HepG2 (cell line): ENCODE data around the gene XXYLT1. TPM values are rescaled to one million over a fixed set of nuclear protein-coding genes. Genes with fewer than 3 reads are reported as not detected.

Experiments
- AHR ChIP-seq: IDR thresholded peaks from 2 replicates; pipeline ENCODE4 v1.6.1; 2018; ENCODE audit warnings: missing genetic modification reagents, missing compliant biosample characterization
- CBX5 ChIP-seq: sonication (generic); formaldehyde crosslinking; IDR thresholded peaks from 2 replicates; pipeline ENCODE4 v1.4.0; 2020; ENCODE audit warnings: missing genetic modification reagents, borderline replicate concordance
- ELF3 ChIP-seq: IDR thresholded peaks from 2 replicates; pipeline ENCODE4 v1.6.1; 2016; ENCODE audit warnings: missing genetic modification reagents, missing compliant biosample characterization
- EP300 ChIP-seq, 3 experiments: sonication (generic) in 1 of 3; formaldehyde crosslinking in 1 of 3; IDR thresholded peaks; 2 replicates each; pipeline versions ENCODE4 v1.5.1 to v1.6.1; 2011 to 2020; ENCODE audit warnings: low read depth in 2 of 3, low read length in 2 of 3, borderline replicate concordance in 1 of 3, improper control_type of control experiment in 1 of 3, mild to moderate bottlenecking in 1 of 3, missing genetic modification reagents in 1 of 3, moderate library complexity in 1 of 3
- GABPA ChIP-seq, 2 experiments: IDR thresholded peaks; 2 replicates each; pipeline ENCODE4 v1.6.1; 2011 to 2016; ENCODE audit warnings: low read depth in 2 of 2, low read length in 1 of 2, missing biosample characterization in 1 of 2, missing genetic modification characterization in 1 of 2
- HDAC1 ChIP-seq: sonication (generic); formaldehyde crosslinking; IDR thresholded peaks from 2 replicates; pipeline ENCODE4 v1.5.1; 2020; ENCODE audit warnings: mild to moderate bottlenecking, missing genetic modification reagents
- JUNB ChIP-seq: sonication (generic); formaldehyde crosslinking; IDR thresholded peaks from 2 replicates; pipeline ENCODE4 v1.8.0; 2022; ENCODE audit warnings: missing genetic modification reagents, mild to moderate bottlenecking, borderline replicate concordance
- KDM5B ChIP-seq: sonication (generic); formaldehyde crosslinking; IDR thresholded peaks from 2 replicates; pipeline ENCODE4 v1.4.0; 2020; ENCODE audit warnings: missing genetic modification reagents, mild to moderate bottlenecking, borderline replicate concordance
- KLF16 ChIP-seq, 2 experiments: sonication (generic) in 1 of 2; formaldehyde crosslinking in 1 of 2; IDR thresholded peaks; 2 replicates each; pipeline versions ENCODE4 v1.6.1 to v1.8.0; 2016 to 2023; ENCODE audit warnings: missing genetic modification reagents in 2 of 2, missing compliant biosample characterization in 1 of 2
- MEF2D ChIP-seq: sonication (generic); formaldehyde crosslinking; IDR thresholded peaks from 2 replicates; pipeline ENCODE4 v1.5.1; 2020; ENCODE audit warnings: mild to moderate bottlenecking, missing genetic modification reagents
- MIXL1 ChIP-seq: IDR thresholded peaks from 2 replicates; pipeline ENCODE4 v1.6.1; 2016
- MTA1 ChIP-seq: sonication (generic); formaldehyde crosslinking; IDR thresholded peaks from 2 replicates; pipeline ENCODE4 v1.4.0; 2020; ENCODE audit warnings: missing genetic modification reagents, mild to moderate bottlenecking, borderline replicate concordance
- MTF2 ChIP-seq: sonication (generic); formaldehyde crosslinking; IDR thresholded peaks from 2 replicates; pipeline ENCODE4 v1.5.0; 2020; ENCODE audit warnings: missing genetic modification reagents, borderline replicate concordance
- NCOA5 ChIP-seq: sonication (generic); formaldehyde crosslinking; IDR thresholded peaks from 2 replicates; pipeline ENCODE4 v1.4.0; 2020; ENCODE audit warnings: missing genetic modification reagents
- NFE2 ChIP-seq: sonication (generic); formaldehyde crosslinking; IDR thresholded peaks from 2 replicates; pipeline ENCODE4 v1.4.0; 2020; ENCODE audit warnings: missing genetic modification reagents
- NR2F2 ChIP-seq: IDR thresholded peaks from 2 replicates; pipeline ENCODE4 v1.6.1; 2012; ENCODE audit warnings: low read depth, inconsistent platforms, borderline replicate concordance
- PAX8 ChIP-seq: sonication (generic); formaldehyde crosslinking; IDR thresholded peaks from 2 replicates; pipeline ENCODE4 v1.8.0; 2022; ENCODE audit warnings: mild to moderate bottlenecking, missing genetic modification reagents, borderline replicate concordance
- SOX5 ChIP-seq: IDR thresholded peaks from 2 replicates; pipeline ENCODE4 v1.6.1; 2016; ENCODE audit warnings: borderline replicate concordance
- TAF1 ChIP-seq: sonication (generic); formaldehyde crosslinking; IDR thresholded peaks from 2 replicates; pipeline ENCODE4 v1.4.0; 2020; ENCODE audit warnings: missing genetic modification reagents
- THRA ChIP-seq: sonication (generic); formaldehyde crosslinking; IDR thresholded peaks from 2 replicates; pipeline ENCODE4 v1.4.0; 2020; ENCODE audit warnings: missing genetic modification reagents, borderline replicate concordance
- ZBTB7B ChIP-seq: sonication (generic); formaldehyde crosslinking; IDR thresholded peaks from 2 replicates; pipeline ENCODE4 v1.4.0; 2020; ENCODE audit warnings: missing genetic modification reagents
- ZNF253 ChIP-seq: sonication (generic); formaldehyde crosslinking; IDR thresholded peaks from 2 replicates; pipeline ENCODE4 v1.8.0; 2022; ENCODE audit warnings: mild to moderate bottlenecking, missing genetic modification reagents, borderline replicate concordance
- polyA plus RNA-seq, 8 experiments: library from polyadenylated mRNA; depleted of rRNA in 3 of 8; stranded (reverse) in 7 of 8; unstranded in 1 of 8; fragments of >200 nt; fragmentation: Illumina TruSeq in 4 of 8; extraction: Trizol in 4 of 8; gene quantifications; 2 replicates each; pipeline versions ENCODE4 v1.2.1 to v1.2.3, GENCODE V29; 2011 to 2016; ENCODE audit warnings: low read depth in 4 of 8, missing spikeins in 1 of 8, mixed read lengths in 1 of 8; ENCODE audit not compliant: insufficient read depth in 1 of 8
- total RNA-seq, 5 experiments: library from RNA; depleted of rRNA; stranded (reverse); fragments of >200 nt; fragmentation: Illumina TruSeq; extraction: Trizol; gene quantifications; 2 replicates each; pipeline ENCODE4 v1.2.3, GENCODE V29; 2016; ENCODE audit warnings: low read depth in 1 of 5
- TF ChIP-seq, protein P1 (sequence below): sonication (generic); formaldehyde crosslinking; IDR thresholded peaks from 2 replicates; pipeline ENCODE4 v1.4.0; 2020; ENCODE audit warnings: missing genetic modification reagents, borderline replicate concordance
- TF ChIP-seq, protein P2 (sequence below): sonication (generic); formaldehyde crosslinking; IDR thresholded peaks from 2 replicates; pipeline ENCODE4 v1.8.1; 2023; ENCODE audit warnings: mild to moderate bottlenecking, missing genetic modification reagents
- TF ChIP-seq, protein P3 (sequence below): IDR thresholded peaks from 2 replicates; pipeline ENCODE4 v1.6.1; 2016; ENCODE audit warnings: low read depth, borderline replicate concordance

The XXYLT1 gene
- total and polyA plus RNA-seq, 2 of the 13 experiments (the other 11 are each of a cell fraction or from before 2014, with no cell fraction given) = 17.7 to 19.0 TPM

DNA sequence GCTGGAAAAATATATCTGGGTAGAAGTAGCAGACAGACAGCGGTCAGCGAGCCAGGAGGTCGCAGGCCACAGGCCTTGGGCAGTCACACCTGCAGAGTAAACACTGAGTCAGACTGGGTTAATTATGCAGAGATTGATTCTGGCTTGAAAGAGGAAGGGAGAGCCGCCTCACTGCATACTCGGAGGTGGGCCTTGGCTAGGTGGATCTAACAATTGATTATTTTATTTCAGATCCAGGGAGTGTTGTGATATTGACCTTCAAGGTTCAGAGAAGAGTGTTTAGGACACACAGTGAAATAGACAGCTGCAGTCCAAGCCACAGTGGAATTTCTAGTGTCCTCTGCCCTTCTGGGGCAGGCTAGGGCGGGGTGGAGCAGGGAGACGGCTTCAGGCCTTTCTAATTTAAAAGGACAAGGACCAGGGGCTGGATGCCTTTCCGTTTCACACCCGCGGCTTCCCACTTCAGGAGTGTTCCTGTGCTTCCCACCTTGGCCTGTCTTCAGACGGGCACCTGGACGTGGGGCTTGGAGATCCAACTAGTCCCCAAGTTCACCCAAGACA lies 237.3 kb downstream of the XXYLT1 start (continued):
- peak; percentile 48; the same call in 1 of the 2 replicates for TF ChIP-seq HDAC1 (CRISPR knock-in tag)
- TF ChIP-seq THRA = 0 out of 2 replicates have a peak, but pooled peaks have one; percentile 42
- TF ChIP-seq MIXL1 = peak; percentile 95
- no peak for TF ChIP-seq ZNF253 (CRISPR knock-in tag)
- peak; percentile 82 for TF ChIP-seq NR2F2
- TF ChIP-seq, protein P1, sequence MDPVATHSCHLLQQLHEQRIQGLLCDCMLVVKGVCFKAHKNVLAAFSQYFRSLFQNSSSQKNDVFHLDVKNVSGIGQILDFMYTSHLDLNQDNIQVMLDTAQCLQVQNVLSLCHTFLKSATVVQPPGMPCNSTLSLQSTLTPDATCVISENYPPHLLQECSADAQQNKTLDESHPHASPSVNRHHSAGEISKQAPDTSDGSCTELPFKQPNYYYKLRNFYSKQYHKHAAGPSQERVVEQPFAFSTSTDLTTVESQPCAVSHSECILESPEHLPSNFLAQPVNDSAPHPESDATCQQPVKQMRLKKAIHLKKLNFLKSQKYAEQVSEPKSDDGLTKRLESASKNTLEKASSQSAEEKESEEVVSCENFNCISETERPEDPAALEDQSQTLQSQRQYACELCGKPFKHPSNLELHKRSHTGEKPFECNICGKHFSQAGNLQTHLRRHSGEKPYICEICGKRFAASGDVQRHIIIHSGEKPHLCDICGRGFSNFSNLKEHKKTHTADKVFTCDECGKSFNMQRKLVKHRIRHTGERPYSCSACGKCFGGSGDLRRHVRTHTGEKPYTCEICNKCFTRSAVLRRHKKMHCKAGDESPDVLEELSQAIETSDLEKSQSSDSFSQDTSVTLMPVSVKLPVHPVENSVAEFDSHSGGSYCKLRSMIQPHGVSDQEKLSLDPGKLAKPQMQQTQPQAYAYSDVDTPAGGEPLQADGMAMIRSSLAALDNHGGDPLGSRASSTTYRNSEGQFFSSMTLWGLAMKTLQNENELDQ (CRISPR knock-in tag) = no peak
- TF ChIP-seq MEF2D (CRISPR knock-in tag) = peak; percentile 84
- TF ChIP-seq CBX5 (CRISPR knock-in tag) = no peak
- no peak for TF ChIP-seq KLF16 (CRISPR knock-in tag; IDR thresholded peaks at IDR 0.05)
- TF ChIP-seq, protein P2, sequence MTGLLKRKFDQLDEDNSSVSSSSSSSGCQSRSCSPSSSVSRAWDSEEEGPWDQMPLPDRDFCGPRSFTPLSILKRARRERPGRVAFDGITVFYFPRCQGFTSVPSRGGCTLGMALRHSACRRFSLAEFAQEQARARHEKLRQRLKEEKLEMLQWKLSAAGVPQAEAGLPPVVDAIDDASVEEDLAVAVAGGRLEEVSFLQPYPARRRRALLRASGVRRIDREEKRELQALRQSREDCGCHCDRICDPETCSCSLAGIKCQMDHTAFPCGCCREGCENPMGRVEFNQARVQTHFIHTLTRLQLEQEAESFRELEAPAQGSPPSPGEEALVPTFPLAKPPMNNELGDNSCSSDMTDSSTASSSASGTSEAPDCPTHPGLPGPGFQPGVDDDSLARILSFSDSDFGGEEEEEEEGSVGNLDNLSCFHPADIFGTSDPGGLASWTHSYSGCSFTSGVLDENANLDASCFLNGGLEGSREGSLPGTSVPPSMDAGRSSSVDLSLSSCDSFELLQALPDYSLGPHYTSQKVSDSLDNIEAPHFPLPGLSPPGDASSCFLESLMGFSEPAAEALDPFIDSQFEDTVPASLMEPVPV (CRISPR knock-in tag) = no peak
- TF ChIP-seq ELF3 (CRISPR knock-in tag) = peak; percentile 85
- TF ChIP-seq AHR = no peak
- TF ChIP-seq ZBTB7B (CRISPR knock-in tag) = peak; percentile 35; the same call in 1 of the 2 replicates
- TF ChIP-seq KDM5B (CRISPR knock-in tag) = no peak
- TF ChIP-seq TAF1 (CRISPR knock-in tag) = no peak
- TF ChIP-seq MTF2 (CRISPR knock-in tag) = no peak
- TF ChIP-seq GABPA (IDR thresholded peaks at IDR 0.05; ENCODE audit: low read depth, low read length) = no peak
- TF ChIP-seq GABPA (CRISPR knock-in tag; IDR thresholded peaks at IDR 0.05; ENCODE audit: low read depth) = peak; percentile 16; the same call in 1 of the 2 replicates
- 0 out of 4 replicates have a peak, but pooled peaks of 1 of the 2 experiments have one; percentile 23 for TF ChIP-seq EP300 (IDR thresholded peaks at IDR 0.05; ENCODE audit: low read depth in 2 of 2, low read length in 2 of 2)
- no peak for TF ChIP-seq EP300 (CRISPR knock-in tag; IDR thresholded peaks at IDR 0.05; ENCODE audit: borderline replicate concordance)
- no peak for TF ChIP-seq PAX8 (CRISPR knock-in tag)
- peak; percentile 69; the same call in 1 of the 2 replicates for TF ChIP-seq SOX5 (CRISPR knock-in tag)
- peak; percentile 80; the same call in 1 of the 2 replicates for TF ChIP-seq JUNB (CRISPR knock-in tag)
- TF ChIP-seq MTA1 (CRISPR knock-in tag) = no peak
- no peak for TF ChIP-seq NCOA5
- TF ChIP-seq, protein P3, sequence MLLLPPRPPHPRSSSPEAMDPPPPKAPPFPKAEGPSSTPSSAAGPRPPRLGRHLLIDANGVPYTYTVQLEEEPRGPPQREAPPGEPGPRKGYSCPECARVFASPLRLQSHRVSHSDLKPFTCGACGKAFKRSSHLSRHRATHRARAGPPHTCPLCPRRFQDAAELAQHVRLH = no peak
- TF ChIP-seq NFE2 = no peak
